Bladder microvascular endothelial cell (primary cell): ENCODE measurements around the gene TCN2. TPM values are rescaled to one million over a fixed set of nuclear protein-coding genes. Genes with fewer than 3 reads are reported as not detected.

ENCODE experiments used
- total RNA-seq: library from RNA; depleted of rRNA; stranded (reverse); fragments of >200 nt; gene quantifications from 2 replicates; pipeline ENCODE4 v1.2.3, GENCODE V29; 2014

TCN2 gene
- total RNA-seq: 25.6 and 65.6 TPM in 2 replicates

GRCh38 chr22:30606455-30607299, at the start of gene TCN2:
Gene TCN2 (plus strand): TSS chr22:30607174. CDS start chr22:30607332, 158 bp downstream.

GRCh38 chr22:30574095-30574981, 32.6 kb upstream of the TCN2 start, which contains the start of gene GAL3ST1:
Gene GAL3ST1 (minus strand): TSS chr22:30574665. CDS start chr22:30557392, 17,273 bp downstream.

GRCh38 chr22:30591588-30592359, 15.2 kb upstream of the TCN2 start, which contains the start of gene PES1:
Gene PES1 (minus strand): TSS chr22:30591910. CDS start chr22:30591833, 77 bp downstream.

GRCh38 chr22:30635273-30636225, 28.6 kb downstream of the TCN2 start, which contains the start of gene SLC35E4:
Gene SLC35E4 (plus strand): TSS chr22:30635781. CDS start chr22:30636451, 670 bp downstream.

GRCh38 chr22:30667494-30668385, 60.8 kb downstream of the TCN2 start, which contains the start of gene DUSP18:
Gene DUSP18 (minus strand): TSS chr22:30667875. CDS start chr22:30664003, 3,872 bp downstream.

Other genes with a start within 250 kb of the TCN2 start
- gene RNF215, start 219.8 kb upstream of the TCN2 start, total RNA-seq: 13.8 and 22.3 TPM in 2 replicates
- 6.2 and 9.6 TPM in 2 replicates for gene SEC14L2, start 210.2 kb upstream of the TCN2 start, total RNA-seq
- 24.1 and 35.5 TPM in 2 replicates for gene MTFP1, start 181.4 kb upstream of the TCN2 start, total RNA-seq
- gene SEC14L3, start 135.2 kb upstream of the TCN2 start, total RNA-seq: not detected in 2 replicates
- 0.06 TPM in 1 of 2 replicates, not detected in the other for gene SEC14L4, start 101.5 kb upstream of the TCN2 start, total RNA-seq
- gene SEC14L6, start 60.4 kb upstream of the TCN2 start, total RNA-seq: 0.13 TPM in 1 of 2 replicates, not detected in the other
- not detected in 2 replicates for gene GAL3ST1, start 32.5 kb upstream of the TCN2 start, total RNA-seq
- 58.1 and 94.7 TPM in 2 replicates for gene PES1, start 15.3 kb upstream of the TCN2 start, total RNA-seq
- gene SLC35E4, start 28.6 kb downstream of the TCN2 start, total RNA-seq: 13.1 and 21.0 TPM in 2 replicates
- 8.4 and 15.5 TPM in 2 replicates for gene DUSP18, start 60.7 kb downstream of the TCN2 start, total RNA-seq
- 3.9 and 22.5 TPM in 2 replicates for gene OSBP2, start 87.7 kb downstream of the TCN2 start, total RNA-seq